CD14-positive monocyte (primary cell): ENCODE results near the gene GTF2I. TPM values are rescaled to one million over a fixed set of nuclear protein-coding genes. Genes with fewer than 3 reads are reported as not detected.

Source experiments
- DNase-seq, 3 donors: peaks; one replicate each; pipeline ENCODE4 v3.0.0-alpha.2; 2011 to 2022
- H2AFZ ChIP-seq: 2 replicates; pipeline ENCODE4 v1.6.0; 2012; ENCODE audit warnings: mild to moderate bottlenecking, low read depth, low read length, inconsistent platforms; ENCODE audit not compliant: insufficient read depth, poor library complexity, severe bottlenecking
- H3K27ac ChIP-seq, 2 donors: 1 replicate in 1 of 2; 2 replicates in 1 of 2; pipeline ENCODE4 v1.5.1; 2012 to 2013; ENCODE audit warnings: low read length in 2 of 2, control low read depth in 1 of 2, inconsistent platforms in 1 of 2, low read depth in 1 of 2, mild to moderate bottlenecking in 1 of 2
- H3K27me3 ChIP-seq, 2 donors: one replicate each; pipeline versions ENCODE4 v1.6.0 to v1.6.1; 2011 to 2013; ENCODE audit warnings: low read length in 2 of 2; ENCODE audit not compliant: control insufficient read depth in 2 of 2, insufficient read depth in 2 of 2
- H3K36me3 ChIP-seq, 2 donors: replicated peaks in 1 of 2; 1 replicate in 1 of 2; 2 replicates in 1 of 2; pipeline versions ENCODE4 v1.5.1 to v1.6.1; 2012 to 2013; ENCODE audit warnings: low read length in 2 of 2, control low read depth in 1 of 2, inconsistent platforms in 1 of 2, mild to moderate bottlenecking in 1 of 2; ENCODE audit not compliant: insufficient read depth in 2 of 2, control insufficient read depth in 1 of 2
- H3K4me1 ChIP-seq, 2 donors: 1 replicate in 1 of 2; 2 replicates in 1 of 2; pipeline versions ENCODE4 v1.5.1 to v1.6.1; 2012 to 2013; ENCODE audit warnings: low read length in 2 of 2, control low read depth in 1 of 2, inconsistent platforms in 1 of 2, mild to moderate bottlenecking in 1 of 2, moderate library complexity in 1 of 2; ENCODE audit not compliant: insufficient read depth in 2 of 2, control insufficient read depth in 1 of 2
- H3K4me2 ChIP-seq: replicated peaks from 2 replicates; pipeline ENCODE3; 2012; ENCODE audit warnings: low read length, moderate library complexity, mild to moderate bottlenecking; ENCODE audit not compliant: poor library complexity, severe bottlenecking; ENCODE audit errors: extremely low read depth
- H3K4me3 ChIP-seq, 3 experiments: fragments of 200-600 bp in 1 of 3; sonication (generic) in 1 of 3; replicated peaks in 1 of 3; 1 replicate in 2 of 3; 2 replicates in 1 of 3; pipeline ENCODE4 v1.5.1; 2011 to 2013; ENCODE audit warnings: low read length in 3 of 3, mild to moderate bottlenecking in 3 of 3, control low read depth in 2 of 3, low read depth in 2 of 3, inconsistent platforms in 1 of 3, moderate library complexity in 1 of 3
- H3K79me2 ChIP-seq: 2 replicates; pipeline ENCODE4 v1.6.0; 2012; ENCODE audit warnings: mild to moderate bottlenecking, control low read depth, inconsistent platforms, low read length, moderate library complexity; ENCODE audit not compliant: insufficient read depth
- H3K9ac ChIP-seq: 2 replicates; pipeline ENCODE4 v1.6.0; 2017; ENCODE audit warnings: low read length, mild to moderate bottlenecking; ENCODE audit not compliant: insufficient read depth, poor library complexity, severe bottlenecking
- H3K9me3 ChIP-seq, 2 donors: replicated peaks in 1 of 2; 1 replicate in 1 of 2; 2 replicates in 1 of 2; pipeline versions ENCODE4 v1.5.1 to v1.6.1; 2012 to 2013; ENCODE audit warnings: low read length in 2 of 2, control low read depth in 1 of 2; ENCODE audit not compliant: control insufficient read depth in 1 of 2, insufficient read depth in 1 of 2
- H4K20me1 ChIP-seq: 2 replicates; pipeline ENCODE4 v1.6.0; 2012; ENCODE audit warnings: mild to moderate bottlenecking, low read length, control low read depth, moderate library complexity; ENCODE audit not compliant: insufficient read depth
- H3K27ac Mint-ChIP-seq, 7 donors: one replicate each; pipeline ENCODE4 v1.8.0; 2020; ENCODE audit warnings: mild to moderate bottlenecking in 7 of 7, mixed read lengths in 7 of 7, moderate library complexity in 6 of 7, inconsistent platforms in 2 of 7
- H3K27me3 Mint-ChIP-seq, 3 donors: one replicate each; pipeline ENCODE4 v1.8.0; 2021 to 2022; ENCODE audit warnings: low read depth in 3 of 3, mild to moderate bottlenecking in 3 of 3, mixed read lengths in 3 of 3, moderate library complexity in 3 of 3, inconsistent platforms in 1 of 3
- H3K36me3 Mint-ChIP-seq, 2 donors: one replicate each; pipeline ENCODE4 v1.8.0; 2020; ENCODE audit warnings: mixed read lengths in 2 of 2, inconsistent platforms in 1 of 2, mild to moderate bottlenecking in 1 of 2
- H3K4me1 Mint-ChIP-seq: one replicate; pipeline ENCODE4 v1.8.0; 2020; ENCODE audit warnings: mild to moderate bottlenecking, mixed read lengths
- H3K4me3 Mint-ChIP-seq, 2 donors: one replicate each; pipeline ENCODE4 v1.8.0; 2020; ENCODE audit warnings: mild to moderate bottlenecking in 2 of 2, mixed read lengths in 2 of 2, moderate library complexity in 1 of 2
- H3K9me3 Mint-ChIP-seq, 7 donors: one replicate each; pipeline ENCODE4 v1.8.0; 2020 to 2022; ENCODE audit warnings: mixed read lengths in 7 of 7, mild to moderate bottlenecking in 6 of 7, moderate library complexity in 6 of 7, inconsistent platforms in 2 of 7
- CTCF ChIP-seq: fragments of 200-600 bp; IDR thresholded peaks from one replicate; pipeline ENCODE4 v1.8.0; 2022; ENCODE audit warnings: antibody characterized with exemption, mild to moderate bottlenecking
- WGBS: methylation state at CpG from one replicate; pipeline ENCODE4 v1.1.5; 2013; ENCODE audit warnings: missing lambda C conversion rate; ENCODE audit not compliant: insufficient coverage; 5-methylcytosine and 5-hydroxymethylcytosine counted together
- intact Hi-C, 2 donors: fragments of 100-400 bp; cut with micrococcal nuclease; formaldehyde crosslinking; loops; one replicate each; pipeline versions ENCODE4 v1.15.0 to v1.15.1; 2023
- polyA plus RNA-seq, 3 donors: library from polyadenylated mRNA; depleted of rRNA in 1 of 3; unstranded in 2 of 3; stranded (reverse) in 1 of 3; fragments of 300-500 nt in 2 of 3; fragments of >200 nt in 1 of 3; fragmentation: Illumina TruSeq in 2 of 3; gene quantifications; 1 replicate in 2 of 3; 2 replicates in 1 of 3; pipeline ENCODE4 v1.2.3, GENCODE V29; 2012 to 2021

The GTF2I gene
- polyA plus RNA-seq, 3 donors = 20.9 to 87.8 (median 28.2) TPM

DNA sequence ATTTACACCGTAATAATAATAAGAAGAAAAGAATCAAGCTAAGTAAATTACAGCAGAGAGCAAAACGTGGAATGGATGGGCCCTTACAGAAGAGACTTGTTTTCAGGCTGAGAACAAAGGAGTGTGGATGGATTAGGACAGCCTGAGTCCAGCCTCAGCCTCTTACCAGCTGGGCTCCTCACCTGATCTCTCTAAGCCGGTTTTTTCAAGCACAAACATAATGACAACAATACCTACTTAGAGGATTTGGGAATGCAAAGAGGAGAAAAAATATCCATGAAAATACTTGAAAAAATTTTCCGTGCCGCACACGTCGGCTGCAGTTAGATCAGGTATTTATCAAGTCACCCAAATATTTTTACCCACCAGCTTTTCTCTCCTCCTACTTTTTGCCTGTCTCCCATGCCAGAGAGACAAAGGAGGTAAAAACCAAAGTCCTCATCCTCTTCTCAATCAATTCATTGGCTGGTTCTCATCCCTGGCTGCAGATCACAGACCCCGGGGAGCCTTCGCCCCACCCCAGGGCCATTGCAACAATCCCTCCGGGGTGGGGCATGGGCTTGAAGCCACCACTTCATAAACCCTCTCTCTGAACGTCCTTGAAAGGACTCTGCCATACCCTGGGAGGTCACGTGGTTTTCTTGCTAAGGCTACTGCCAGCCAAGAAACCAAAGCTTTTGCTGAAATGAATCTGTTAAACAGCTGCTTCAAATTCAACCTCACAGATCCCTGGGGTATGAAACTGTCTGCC is 29.7 kb upstream of the GTF2I start:
- no peak for DNase-seq
- no peaks in the 10 kb centered on the region for H3K27me3 ChIP-seq
- no peak overlapping the region for H3K4me3 ChIP-seq
- H3K4me1 ChIP-seq = peaks cover 11 to 12% of the 10 kb centered on the region in 2 donors
- Mint-ChIP-seq H3K27me3 (peaks cover 0 to 4% (median 0%) of the 10 kb centered on the region in 3 donors), H3K4me3 (no peak overlapping the region), H3K27ac (no peak overlapping the region), H3K9me3 (peaks cover 0 to 2% (median 1%) of the 10 kb centered on the region in 7 donors), H3K36me3 (peaks cover 0 to 3% of the 10 kb centered on the region in 2 donors), H3K4me1 (peaks cover 24% of the 10 kb centered on the region)
- H3K9me3 ChIP-seq = no peaks in the 10 kb centered on the region
- no peaks in the 10 kb centered on the region for H3K36me3 ChIP-seq
- no peak overlapping the region for H3K9ac ChIP-seq
- intact Hi-C loops = no loop called here
- H3K79me2 ChIP-seq = no peaks in the 10 kb centered on the region
- H4K20me1 ChIP-seq = no peaks in the 10 kb centered on the region
- TF ChIP-seq CTCF = no peak
- H3K4me2 ChIP-seq = no peak overlapping the region
- 84% methylated on average over 3 of the region's 12 CpGs for WGBS
- no peak overlapping the region for H3K27ac ChIP-seq
- no peak overlapping the region for H2AFZ ChIP-seq

DNA sequence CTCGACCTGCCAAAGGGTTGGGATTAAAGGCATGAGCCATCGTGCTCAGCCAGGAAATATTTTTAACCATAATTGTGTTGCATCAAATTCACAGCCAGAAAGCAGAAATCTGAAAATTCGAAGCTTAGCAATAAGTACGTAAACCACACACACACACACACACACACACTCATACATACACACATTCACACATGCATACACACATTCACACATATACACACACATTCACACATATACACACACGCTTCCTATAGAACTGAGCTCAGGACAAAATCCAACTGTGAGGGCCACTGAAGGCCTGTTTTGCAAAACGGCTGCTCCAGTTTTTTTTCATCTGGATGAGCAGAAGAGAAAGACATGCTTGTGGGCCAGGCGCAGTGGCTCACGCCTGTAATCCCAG is 25.0 kb upstream of the GTF2I start:
- whole genome bisulfite sequencing = 70% methylated on average over 6 of the region's 8 CpGs
- TF ChIP-seq CTCF = no peak
- H3K27ac ChIP-seq = no peak overlapping the region
- Mint-ChIP-seq H3K27me3 (peaks cover 0 to 4% (median 0%) of the 10 kb centered on the region in 3 donors), H3K4me3 (no peak overlapping the region), H3K4me1 (peaks cover 17% of the 10 kb centered on the region), H3K27ac (peak overlapping the region in 1 of 7 donors; percentile 18), H3K36me3 (peaks cover 0 to 3% of the 10 kb centered on the region in 2 donors), H3K9me3 (peaks cover 0 to 2% (median 0%) of the 10 kb centered on the region in 7 donors)
- H3K9me3 ChIP-seq = no peaks in the 10 kb centered on the region
- H3K4me3 ChIP-seq = no peak overlapping the region
- no peak overlapping the region for H3K4me2 ChIP-seq
- no peaks in the 10 kb centered on the region for H3K36me3 ChIP-seq
- no peaks in the 10 kb centered on the region for H4K20me1 ChIP-seq
- H3K4me1 ChIP-seq = peaks cover 11 to 12% of the 10 kb centered on the region in 2 donors
- no peak for DNase-seq
- intact Hi-C loops = no loop called here
- H2AFZ ChIP-seq = no peak overlapping the region
- H3K9ac ChIP-seq = no peak overlapping the region
- no peaks in the 10 kb centered on the region for H3K79me2 ChIP-seq
- H3K27me3 ChIP-seq = no peaks in the 10 kb centered on the region
